Subcutaneous adipose tissue (tissue), 4 donors: ENCODE results near the gene ABCF2. TPM values are rescaled to one million over a fixed set of nuclear protein-coding genes. Genes with fewer than 3 reads are reported as not detected.

Source experiments
- CTCF ChIP-seq: fragments of 450-650 bp; IDR thresholded peaks from one replicate; pipeline ENCODE4 v1.5.1; 2016; ENCODE audit warnings: low read depth, mild to moderate bottlenecking, control low read depth, antibody characterized with exemption, moderate library complexity
- total RNA-seq, 4 donors: library from RNA; depleted of rRNA; stranded (reverse); fragments of >200 nt; gene quantifications; one replicate each; pipeline ENCODE4 v1.1.0, GENCODE V29; 2016

The ABCF2 gene
- total RNA-seq, 4 donors from 2014 or later, result 21.2 to 34.7 (median 29.3) TPM

GRCh38 chr7:151248346-151249033 is 21.5 kb upstream of the ABCF2 start, which contains the start of gene SMARCD3:
Gene SMARCD3, minus strand, starts transcription at chr7:151248694. Its CDS starts 132 bp downstream, at chr7:151248562.
- TF ChIP-seq CTCF, result no peak

GRCh38 chr7:151247611-151248345 is 20.8 kb upstream of the ABCF2 start:
- no peak for TF ChIP-seq CTCF

- TF ChIP-seq CTCF, result no peak
Observed at GRCh38 chr7:151246851-151247580, 20.0 kb upstream of the ABCF2 start.

- TF ChIP-seq CTCF, result no peak
Observed at GRCh38 chr7:151246102-151246850, 19.3 kb upstream of the ABCF2 start.

GRCh38 chr7:151245360-151246101 is 18.5 kb upstream of the ABCF2 start:
- TF ChIP-seq CTCF, result no peak

- no peak for TF ChIP-seq CTCF
Observed at GRCh38 chr7:151244841-151245346, 17.9 kb upstream of the ABCF2 start.
